GM23248 (cell line): ENCODE data around the gene PEMT. TPM values are rescaled to one million over a fixed set of nuclear protein-coding genes. Genes with fewer than 3 reads are reported as not detected.

ENCODE experiments used
- DNase-seq: peaks from one replicate; pipeline ENCODE4 v3.0.0-alpha.2; 2015
- H2AFZ ChIP-seq: fragments of 200-600 bp; sonication (generic); 2 replicates; pipeline ENCODE4 v1.6.1; 2016; ENCODE audit warnings: antibody characterized with exemption
- H3F3A ChIP-seq: fragments of 200-600 bp; sonication (generic); 2 replicates; pipeline ENCODE4 v1.6.1; 2016; ENCODE audit warnings: mild to moderate bottlenecking, antibody characterized with exemption, mixed run types; ENCODE audit not compliant: insufficient read depth
- H3K27ac ChIP-seq: fragments of 200-600 bp; sonication (generic); 2 replicates; pipeline ENCODE4 v1.5.1; 2016; ENCODE audit warnings: mild to moderate bottlenecking
- H3K27me3 ChIP-seq: fragments of 200-600 bp; sonication (generic); replicated peaks from 2 replicates; pipeline ENCODE4 v1.6.1; 2016; ENCODE audit warnings: mild to moderate bottlenecking; ENCODE audit not compliant: insufficient read depth
- H3K36me3 ChIP-seq: fragments of 200-600 bp; sonication (generic); 2 replicates; pipeline ENCODE4 v1.6.1; 2016; ENCODE audit warnings: low read depth, mild to moderate bottlenecking
- H3K4me1 ChIP-seq: fragments of 200-600 bp; sonication (generic); 2 replicates; pipeline ENCODE4 v1.6.1; 2016; ENCODE audit warnings: mild to moderate bottlenecking; ENCODE audit not compliant: insufficient read depth
- H3K4me2 ChIP-seq: fragments of 200-600 bp; sonication (generic); one replicate; pipeline ENCODE4 v1.6.1; 2016; ENCODE audit warnings: mild to moderate bottlenecking; ENCODE audit not compliant: unreplicated experiment
- H3K4me3 ChIP-seq: fragments of 200-600 bp; sonication (generic); 2 replicates; pipeline ENCODE4 v1.5.1; 2016; ENCODE audit warnings: mild to moderate bottlenecking
- H3K79me2 ChIP-seq: fragments of 200-600 bp; sonication (generic); 2 replicates; pipeline ENCODE4 v1.6.1; 2016; ENCODE audit warnings: mild to moderate bottlenecking; ENCODE audit not compliant: insufficient read depth
- H3K9ac ChIP-seq: fragments of 200-600 bp; sonication (generic); 2 replicates; pipeline ENCODE4 v1.6.1; 2016; ENCODE audit warnings: mild to moderate bottlenecking
- H3K9me2 ChIP-seq: fragments of 200-600 bp; sonication (generic); 2 replicates; pipeline ENCODE4 v1.6.1; 2016; ENCODE audit warnings: mixed run types, mild to moderate bottlenecking, moderate library complexity; ENCODE audit not compliant: insufficient read depth
- H3K9me3 ChIP-seq: fragments of 200-600 bp; sonication (generic); one replicate; pipeline ENCODE4 v1.6.1; 2017; ENCODE audit warnings: low read depth
- H4K20me1 ChIP-seq: fragments of 200-600 bp; sonication (generic); 2 replicates; pipeline ENCODE4 v1.6.0; 2016; ENCODE audit not compliant: insufficient read depth
- EZH2 ChIP-seq: fragments of 200-600 bp; sonication (generic); IDR thresholded peaks from 2 replicates; pipeline ENCODE4 v1.6.1; 2018; ENCODE audit warnings: antibody characterized with exemption, mild to moderate bottlenecking; ENCODE audit not compliant: insufficient read depth, poor library complexity, severe bottlenecking
- EZH2phosphoT487 ChIP-seq: fragments of 200-600 bp; sonication (generic); IDR thresholded peaks from 2 replicates; pipeline ENCODE4 v1.6.1; 2018; ENCODE audit warnings: antibody characterized with exemption, moderate library complexity, mild to moderate bottlenecking, low read depth; ENCODE audit not compliant: insufficient read depth
- WGBS, 2 experiments: methylation state at CpG; one replicate each; pipeline ENCODE4 v1.1.6; 2015 to 2017; ENCODE audit warnings: low lambda C conversion rate in 2 of 2, low coverage in 1 of 2; ENCODE audit errors: missing lambda C conversion rate in 2 of 2; 5-methylcytosine and 5-hydroxymethylcytosine counted together
- in situ Hi-C: fragments of 300-500 bp; cut with MboI; formaldehyde crosslinking; loops from 2 replicates; pipeline ENCODE4 v1.15.0; 2020
- polyA plus RNA-seq: library from polyadenylated mRNA; unstranded; fragments of >200 nt; fragmentation: Nextera tagmentation; extraction: Ambion mirVana; gene quantifications from 2 replicates; pipeline ENCODE4 v1.2.1, GENCODE V29; 2016
- total RNA-seq: library from RNA; depleted of rRNA; stranded (reverse); fragments of >200 nt; shearing (Covaris generic); gene quantifications from 2 replicates; pipeline ENCODE4 v1.2.3, GENCODE V29; 2014

The PEMT gene
- total and polyA plus RNA-seq, 2 experiments from 2014 or later, result 62.0 to 68.7 TPM

DNA sequence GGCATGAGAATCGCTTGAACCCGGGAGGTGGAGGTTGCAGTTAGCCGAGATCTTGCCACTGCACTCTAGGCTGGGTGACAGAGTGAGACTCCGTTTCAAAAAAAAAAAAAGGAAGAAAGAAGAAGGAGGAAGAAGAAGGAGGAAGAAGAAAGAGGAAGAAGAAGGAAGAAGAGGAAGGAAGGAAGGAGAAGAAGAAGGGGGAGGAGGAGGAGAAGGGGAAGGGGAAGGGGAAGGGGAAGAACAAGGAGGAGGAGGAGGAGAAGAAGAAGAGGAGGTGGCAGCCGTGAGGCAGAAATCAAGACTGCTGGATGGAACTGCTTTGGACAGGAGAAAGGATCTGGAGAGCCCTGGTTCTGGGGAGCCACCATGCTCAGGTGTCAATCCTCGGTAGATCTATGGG is 29.7 kb upstream of the PEMT start:
- no peaks in the 10 kb centered on the region for H3F3A ChIP-seq
- no peak overlapping the region for H3K9ac ChIP-seq
- no peak for TF ChIP-seq EZH2phosphoT487
- H3K79me2 ChIP-seq, result no peaks in the 10 kb centered on the region
- no peaks in the 10 kb centered on the region for H3K36me3 ChIP-seq
- no peaks in the 10 kb centered on the region for H3K9me3 ChIP-seq
- H3K27me3 ChIP-seq, result no peaks in the 10 kb centered on the region; the same call in 1 of the 2 replicates
- in situ Hi-C loops, result no loop called here
- H2AFZ ChIP-seq, result no peak overlapping the region
- H3K4me3 ChIP-seq, result no peak overlapping the region
- no peaks in the 10 kb centered on the region for H4K20me1 ChIP-seq
- H3K4me1 ChIP-seq, result no peaks in the 10 kb centered on the region
- DNase-seq, result no peak
- no peak overlapping the region for H3K4me2 ChIP-seq
- whole genome bisulfite sequencing, 2 experiments, result 61 to 65% methylated on average over 5 to 6 of the region's 6 CpGs
- H3K27ac ChIP-seq, result no peak overlapping the region
- no peaks in the 10 kb centered on the region for H3K9me2 ChIP-seq

DNA sequence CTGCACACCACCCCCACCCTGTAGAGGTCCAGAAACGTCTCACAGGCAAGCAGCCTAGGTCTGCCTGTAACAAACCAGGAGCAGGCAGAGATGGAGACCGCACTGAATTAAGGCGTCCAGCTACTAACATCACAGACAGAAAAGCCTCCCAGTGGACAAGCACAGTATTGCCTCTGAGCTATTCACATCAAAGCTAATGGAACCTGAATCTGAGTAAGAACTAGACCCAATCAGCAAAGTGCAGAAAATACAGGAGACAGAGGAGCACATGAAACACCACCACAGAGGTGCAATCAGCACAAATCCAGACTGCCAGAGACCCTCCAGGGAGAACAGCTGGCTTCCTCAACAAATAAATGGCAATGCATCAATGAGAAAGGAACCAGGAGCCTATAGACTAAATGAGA is 22.2 kb upstream of the PEMT start:
- Histone ChIP-seq H3K4me2 (no peak overlapping the region), H3K79me2 (no peaks in the 10 kb centered on the region), H3K4me1 (no peaks in the 10 kb centered on the region), H3K27ac (no peak overlapping the region), H2AFZ (0 out of 2 replicates have a peak overlapping the region, but pooled peaks have one; percentile 8), H4K20me1 (no peaks in the 10 kb centered on the region), H3K9me2 (no peaks in the 10 kb centered on the region), H3K9me3 (no peaks in the 10 kb centered on the region), H3K9ac (no peak overlapping the region), H3K36me3 (no peaks in the 10 kb centered on the region), H3K4me3 (no peak overlapping the region), H3F3A (no peaks in the 10 kb centered on the region), H3K27me3 (no peaks in the 10 kb centered on the region)
- WGBS, 2 experiments, result 4 to 8% methylated on average over 3 of the region's 3 CpGs
- DNase-seq, result peak; percentile 81
- TF ChIP-seq EZH2phosphoT487 (no peak), EZH2 (no peak)
- in situ Hi-C loops, result no loop called here

GRCh38 chr17:17612085-17613022 is 20.8 kb upstream of the PEMT start:
- H3K9ac ChIP-seq, result no peak overlapping the region
- WGBS, 2 experiments, result 88 to 90% methylated on average over 9 of the region's 9 CpGs
- TF ChIP-seq EZH2phosphoT487, result no peak
- TF ChIP-seq EZH2, result no peak
- H4K20me1 ChIP-seq, result no peaks in the 10 kb centered on the region
- H3K27me3 ChIP-seq, result no peaks in the 10 kb centered on the region
- no peaks in the 10 kb centered on the region for H3F3A ChIP-seq
- H3K9me2 ChIP-seq, result no peaks in the 10 kb centered on the region
- DNase-seq, result no peak
- no peaks in the 10 kb centered on the region for H3K79me2 ChIP-seq
- H3K36me3 ChIP-seq, result no peaks in the 10 kb centered on the region
- no peak overlapping the region for H2AFZ ChIP-seq
- no peaks in the 10 kb centered on the region for H3K9me3 ChIP-seq
- H3K4me1 ChIP-seq, result no peaks in the 10 kb centered on the region
- in situ Hi-C loops, result no loop called here
- H3K4me3 ChIP-seq, result no peak overlapping the region
- H3K4me2 ChIP-seq, result no peak overlapping the region
- H3K27ac ChIP-seq, result no peak overlapping the region

GRCh38 chr17:17609121-17609520 is 17.6 kb upstream of the PEMT start:
- H3K4me1 ChIP-seq, result peaks cover 18% of the 10 kb centered on the region
- no peaks in the 10 kb centered on the region for H3K79me2 ChIP-seq
- H3K9me3 ChIP-seq, result no peaks in the 10 kb centered on the region
- TF ChIP-seq EZH2 (no peak), EZH2phosphoT487 (no peak)
- no peak overlapping the region for H3K9ac ChIP-seq
- no peaks in the 10 kb centered on the region for H3K36me3 ChIP-seq
- WGBS, 2 experiments, result 81 to 86% methylated on average over 4 of the region's 4 CpGs
- in situ Hi-C loops, result no loop called here
- H2AFZ ChIP-seq, result no peak overlapping the region
- no peak overlapping the region for H3K27ac ChIP-seq
- no peaks in the 10 kb centered on the region for H3K27me3 ChIP-seq
- H3K9me2 ChIP-seq, result no peaks in the 10 kb centered on the region
- peaks cover 15% of the 10 kb centered on the region for H3F3A ChIP-seq
- H3K4me3 ChIP-seq, result no peak overlapping the region
- no peak overlapping the region for H3K4me2 ChIP-seq
- H4K20me1 ChIP-seq, result no peaks in the 10 kb centered on the region
- DNase-seq, result no peak
